Tibial artery (tissue), 4 donors: ENCODE measurements around the gene C1QTNF5.
"Not testable (repeated sequence)": the region's sequence is repeated elsewhere in the genome, so short reads cannot be mapped to it uniquely, and the experiment has no call there.

ENCODE experiments used
- DNase-seq, 2 donors: peaks; one replicate each; pipeline ENCODE4 v3.0.0-alpha.2; 2019
- H3K27ac ChIP-seq, 2 donors: fragments of 200-600 bp; sonication (generic) in 1 of 2; 1 replicate in 1 of 2; 2 replicates in 1 of 2; pipeline ENCODE4 v1.5.1; 2018 to 2019; ENCODE audit warnings: mild to moderate bottlenecking in 1 of 2
- H3K27me3 ChIP-seq, 2 donors: fragments of 200-600 bp; sonication (generic) in 1 of 2; one replicate each; pipeline versions ENCODE4 v1.5.1 to v1.6.0; 2016 to 2019
- H3K36me3 ChIP-seq, 3 donors: fragments of 200-600 bp; sonication (generic) in 2 of 3; one replicate each; pipeline ENCODE4 v1.5.1; 2016 to 2019; ENCODE audit warnings: mild to moderate bottlenecking in 2 of 3
- H3K4me1 ChIP-seq, 4 donors: fragments of 200-600 bp; sonication (generic) in 2 of 4; 1 replicate in 3 of 4; 2 replicates in 1 of 4; pipeline ENCODE4 v1.5.1; 2016 to 2019
- H3K4me3 ChIP-seq, 2 donors: fragments of 200-600 bp; sonication (generic) in 1 of 2; 1 replicate in 1 of 2; 2 replicates in 1 of 2; pipeline ENCODE4 v1.5.1; 2018 to 2019; ENCODE audit warnings: mild to moderate bottlenecking in 2 of 2
- H3K9me3 ChIP-seq, 3 donors: fragments of 200-600 bp; sonication (generic) in 1 of 3; one replicate each; pipeline ENCODE4 v1.5.1; 2016 to 2019
- CTCF ChIP-seq, 2 experiments: fragments of 200-600 bp in 1 of 2; fragments of 450-650 bp in 1 of 2; IDR thresholded peaks; one replicate each; pipeline ENCODE4 v1.5.1; 2017 to 2019; ENCODE audit warnings: antibody characterized with exemption in 2 of 2, mild to moderate bottlenecking in 1 of 2, moderate library complexity in 1 of 2
- intact Hi-C: fragments of 100-400 bp; cut with DNase I; formaldehyde crosslinking; loops from one replicate; pipeline ENCODE4 v1.15.0; 2023; ENCODE audit warnings: low total_unique reads

The C1QTNF5 gene

DNA sequence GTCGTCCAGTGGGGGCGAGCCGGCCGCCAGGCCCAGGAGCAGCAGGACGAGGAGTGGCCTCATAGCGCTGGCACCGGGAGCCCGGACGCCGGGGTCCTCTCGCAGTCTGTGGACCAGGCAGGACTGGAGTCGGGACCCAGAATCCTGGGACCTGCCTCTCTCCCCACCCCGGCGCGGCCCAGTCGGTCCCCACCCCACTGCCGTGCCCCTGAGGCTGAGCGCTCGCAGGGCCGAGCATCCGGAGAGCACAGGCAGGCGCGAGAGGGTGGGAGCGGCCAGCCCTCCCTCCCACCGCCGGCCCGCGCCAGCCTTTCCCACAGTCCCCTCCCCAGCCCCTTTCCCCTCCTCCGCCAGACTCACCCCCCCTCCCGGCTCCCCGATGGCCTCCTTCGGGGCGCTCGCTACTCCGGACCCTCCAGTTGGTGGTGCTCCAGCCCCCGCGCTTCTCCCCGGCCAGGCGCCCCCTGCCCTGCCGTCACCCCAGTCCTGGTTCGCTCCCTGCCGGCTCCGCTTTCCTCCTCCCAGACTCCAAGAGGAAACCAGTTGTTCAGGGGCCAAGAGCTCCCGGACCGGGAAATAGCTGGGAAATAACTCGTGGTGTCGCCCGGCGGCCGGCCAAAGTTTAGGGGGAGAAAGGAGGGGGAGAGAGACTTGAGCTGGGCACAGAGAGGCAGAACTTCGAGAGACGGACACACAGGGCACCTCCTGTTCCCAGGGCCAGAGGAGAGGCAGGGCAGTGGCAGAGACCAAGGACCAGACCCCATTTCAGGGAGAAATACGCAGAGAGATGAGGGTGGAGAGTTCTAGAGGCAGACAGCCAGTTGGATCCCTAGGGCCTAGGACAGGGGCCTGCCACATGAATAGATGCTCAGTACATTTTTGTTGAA, at the start of gene C1QTNF5:
Gene C1QTNF5, minus strand, starts transcription at position 549 of the 887 bp plus-strand sequence. Its CDS starts 486 bp downstream, at position 63.
- peak; percentile 93 to 95 for DNase-seq
- intact Hi-C loops, result no loop called here
- Histone ChIP-seq H3K4me3 (peak within 1 kb of the TSS; percentile 70 to 80), H3K9me3 (no peaks in the 10 kb centered on the region), H3K36me3 (peaks cover 0 to 13% (median 0%) of the 10 kb centered on the region in 3 donors), H3K4me1 (peaks cover 0 to 55% (median 38%) of the 10 kb centered on the region in 4 donors), H3K27ac (peak within 1 kb of the TSS; percentile 92 to 93), H3K27me3 (no peaks in the 10 kb centered on the region)
- no peak for TF ChIP-seq CTCF (IDR thresholded peaks at IDR 0.05)

DNA sequence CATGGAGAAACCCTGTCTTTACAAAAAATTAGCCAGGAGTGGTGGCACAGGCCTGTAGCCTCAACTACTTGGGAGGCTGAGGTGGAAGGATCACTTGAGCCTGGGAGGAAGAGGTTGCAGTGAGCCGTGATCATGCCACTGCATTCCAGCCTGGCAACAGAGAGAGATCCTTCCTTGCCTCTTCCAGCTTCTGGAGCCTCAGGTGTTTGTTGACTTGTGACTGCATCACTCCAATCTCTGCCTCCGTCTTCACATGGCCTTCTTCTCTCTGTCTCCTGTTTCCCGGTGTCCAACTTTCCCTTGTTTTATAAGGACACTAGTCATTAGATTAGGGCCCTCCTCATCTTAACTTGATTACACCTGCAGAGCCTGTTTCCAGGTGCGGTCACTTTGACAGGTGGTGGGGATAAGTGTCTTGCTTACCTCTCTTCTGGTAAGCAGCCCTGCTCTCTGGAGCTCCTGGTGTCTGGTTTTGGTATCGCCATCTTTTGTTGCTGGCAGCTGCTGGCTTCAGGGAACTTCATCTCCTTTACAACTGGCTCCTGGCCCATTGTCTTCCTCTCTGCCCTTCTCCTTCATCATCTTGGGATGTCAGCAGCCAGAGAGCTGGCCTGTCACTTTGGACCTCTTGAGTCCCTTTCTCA, 49.0 kb upstream of the C1QTNF5 start:
- no peaks in the 10 kb centered on the region for H3K4me1 ChIP-seq
- DNase-seq, result no peak
- no peak overlapping the region for H3K4me3 ChIP-seq
- no peaks in the 10 kb centered on the region for H3K36me3 ChIP-seq
- no peak overlapping the region for H3K27ac ChIP-seq
- no peaks in the 10 kb centered on the region for H3K9me3 ChIP-seq
- H3K27me3 ChIP-seq, result no peaks in the 10 kb centered on the region
- no peak for TF ChIP-seq CTCF (IDR thresholded peaks at IDR 0.05)
- intact Hi-C loops, result no loop called here

DNA sequence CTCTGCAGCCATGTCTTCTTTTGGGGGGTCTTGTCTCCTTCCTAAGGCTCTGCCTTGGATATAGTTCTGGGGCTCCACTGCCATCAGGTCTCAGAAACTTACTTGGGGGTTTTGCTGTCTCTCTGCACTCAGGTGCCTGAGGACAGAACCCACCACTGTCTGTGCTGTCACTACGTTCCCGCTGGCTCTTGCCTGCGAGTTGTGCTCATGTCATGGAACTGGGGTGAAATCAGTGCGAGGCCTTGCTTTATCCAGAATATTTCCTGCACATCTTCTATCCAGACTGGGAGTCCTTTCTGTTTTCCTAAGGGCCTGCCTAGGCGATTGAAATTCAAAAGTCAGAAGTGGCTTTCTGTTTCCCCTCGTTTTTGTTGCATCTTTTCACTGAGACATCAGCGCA, 47.4 kb upstream of the C1QTNF5 start:
- Histone ChIP-seq H3K36me3 (no peaks in the 10 kb centered on the region), H3K4me1 (no peaks in the 10 kb centered on the region), H3K27ac (no peak overlapping the region), H3K9me3 (no peaks in the 10 kb centered on the region), H3K4me3 (no peak overlapping the region), H3K27me3 (no peaks in the 10 kb centered on the region)
- intact Hi-C loops, result no loop called here
- no peak for TF ChIP-seq CTCF (IDR thresholded peaks at IDR 0.05)
- DNase-seq, result no peak

DNA sequence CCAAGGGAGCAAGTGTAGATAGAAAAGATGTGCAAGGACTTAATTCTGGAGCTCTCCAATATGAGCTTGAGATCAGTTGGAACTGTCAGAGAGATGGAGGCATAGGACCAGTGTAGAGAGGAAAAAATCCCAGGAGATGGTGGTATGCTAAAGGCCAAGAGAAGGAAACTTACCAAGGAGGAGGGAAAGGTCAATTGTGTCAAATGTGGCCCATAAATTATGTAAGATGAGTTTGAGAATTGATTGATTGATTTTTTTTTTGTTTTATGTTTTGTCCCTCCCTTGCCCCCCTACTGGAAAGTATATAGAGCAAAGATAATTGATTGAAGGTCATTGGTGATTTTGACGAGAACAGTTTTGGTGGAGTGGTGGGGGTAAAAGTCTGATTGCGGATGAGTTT, 43.6 kb upstream of the C1QTNF5 start:
- DNase-seq, result no peak
- no peak for TF ChIP-seq CTCF (IDR thresholded peaks at IDR 0.05)
- peaks cover 0 to 19% (median 16%) of the 10 kb centered on the region in 4 donors for H3K4me1 ChIP-seq
- no peaks in the 10 kb centered on the region for H3K36me3 ChIP-seq
- intact Hi-C loops, result no loop called here
- no peaks in the 10 kb centered on the region for H3K9me3 ChIP-seq
- H3K27me3 ChIP-seq, result no peaks in the 10 kb centered on the region
- no peak overlapping the region for H3K4me3 ChIP-seq
- H3K27ac ChIP-seq, result no peak overlapping the region

DNA sequence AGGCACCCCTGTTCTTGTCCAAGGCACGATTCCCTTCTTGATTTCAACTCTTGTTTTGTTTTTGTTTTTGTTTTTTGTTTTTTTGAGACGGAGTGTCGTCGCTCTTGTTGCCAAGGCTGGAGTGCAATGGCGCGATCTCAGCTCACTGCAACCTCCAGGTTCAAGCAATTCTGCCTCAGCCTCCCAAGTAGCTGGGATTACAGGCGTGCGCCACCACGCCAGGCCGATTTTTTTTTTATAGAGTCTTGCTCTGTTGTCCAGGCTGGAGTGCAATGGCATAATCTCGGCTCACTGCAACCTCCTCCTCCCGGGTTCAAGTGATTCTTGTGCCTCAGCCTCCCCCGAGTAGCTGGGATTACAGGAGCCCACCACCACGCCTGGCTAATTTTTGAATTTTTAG, 41.8 kb upstream of the C1QTNF5 start:
- H3K36me3 ChIP-seq, H3K9me3 ChIP-seq, H3K27me3 ChIP-seq, intact Hi-C loops, DNase-seq, H3K27ac ChIP-seq, H3K4me3 ChIP-seq: not testable (repeated sequence)
- H3K4me1 ChIP-seq, result peaks cover 0 to 22% (median 16%) of the 10 kb centered on the region in 4 donors

DNA sequence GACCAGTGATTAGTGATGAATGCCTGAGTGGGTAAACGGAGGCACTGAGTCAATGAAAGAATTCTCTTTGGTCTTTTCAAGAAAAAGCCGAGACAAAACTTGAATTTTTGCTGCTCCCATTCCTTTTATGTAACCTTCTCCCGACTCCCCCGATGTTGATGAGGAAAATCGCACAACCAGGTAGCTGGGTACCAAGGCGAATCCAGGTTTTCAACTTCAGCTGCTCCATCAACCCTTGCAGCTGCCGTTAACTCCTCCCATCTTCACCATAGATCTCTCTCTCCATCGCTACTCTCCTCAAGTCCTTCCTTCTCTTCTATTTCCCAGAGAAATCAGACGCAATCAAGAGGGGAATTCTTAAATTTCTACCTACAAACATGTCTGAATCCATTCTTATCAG, 41.4 kb upstream of the C1QTNF5 start:
- Histone ChIP-seq H3K27me3 (no peaks in the 10 kb centered on the region), H3K4me1 (peaks cover 0 to 25% (median 17%) of the 10 kb centered on the region in 4 donors), H3K9me3 (no peaks in the 10 kb centered on the region), H3K27ac (peak overlapping the region; percentile 40 to 63), H3K36me3 (no peaks in the 10 kb centered on the region), H3K4me3 (peak overlapping the region; percentile 46 to 59)
- intact Hi-C loops, result no loop called here
- no peak for TF ChIP-seq CTCF (IDR thresholded peaks at IDR 0.05)
- DNase-seq, result no peak
